ENCODE measurements around the gene LINGO4. TPM values are rescaled to one million over a fixed set of nuclear protein-coding genes. Genes with fewer than 3 reads are reported as not detected.
"Not testable (repeated sequence)": the region's sequence is repeated elsewhere in the genome, so short reads cannot be mapped to it uniquely, and the experiment has no call there.

Gene LINGO4
- total RNA-seq, 1 experiment from 2014 or later: not detected

- H3K4me3 ChIP-seq: no peak overlapping the region
- DNase-seq (ENCODE audit: low read depth in 1 of 2, low spot score in 2 of 2): peak in 1 of 2 experiments; percentile 38
- no peak overlapping the region for H3K27ac ChIP-seq
- H3K36me3 ChIP-seq: no peaks in the 10 kb centered on the region
- peaks cover 52% of the 10 kb centered on the region for H3K27me3 ChIP-seq (replicated peaks)
- no peaks in the 10 kb centered on the region for H3K9me3 ChIP-seq (replicated peaks)
- H3K4me1 ChIP-seq (replicated peaks): no peaks in the 10 kb centered on the region
These were observed 3.9 kb downstream of the LINGO4 start for GRCh38 chr1:151801310-151801820.

- Histone ChIP-seq H3K36me3 (no peaks in the 10 kb centered on the region), H3K27me3 (replicated peaks) (peaks cover 51% of the 10 kb centered on the region), H3K4me3 (no peak overlapping the region), H3K27ac (no peak overlapping the region), H3K9me3 (replicated peaks) (no peaks in the 10 kb centered on the region), H3K4me1 (replicated peaks) (no peaks in the 10 kb centered on the region)
- no peak for DNase-seq (ENCODE audit: low read depth in 1 of 2, low spot score in 2 of 2)
These were observed 4.4 kb downstream of the LINGO4 start for GRCh38 chr1:151800830-151801229.

- no peak for DNase-seq (ENCODE audit: low read depth in 1 of 2, low spot score in 2 of 2)
- H3K27me3 ChIP-seq (replicated peaks): peaks cover 40% of the 10 kb centered on the region
These were observed 5.8 kb downstream of the LINGO4 start for GRCh38 chr1:151799179-151800022.

GRCh38 chr1:151798571-151798970 is 6.6 kb downstream of the LINGO4 start:
- Histone ChIP-seq H3K9me3 (replicated peaks) (no peaks in the 10 kb centered on the region), H3K4me1 (replicated peaks) (no peaks in the 10 kb centered on the region), H3K27ac (no peak overlapping the region), H3K36me3 (no peaks in the 10 kb centered on the region), H3K27me3 (replicated peaks) (peaks cover 40% of the 10 kb centered on the region), H3K4me3 (no peak overlapping the region)
- DNase-seq (ENCODE audit: low read depth in 1 of 2, low spot score in 2 of 2): no peak

More at GRCh38 chr1:151799179-151800022, 5.8 kb downstream of the LINGO4 start:
- no peak overlapping the region for H3K27ac ChIP-seq
- H3K4me3 ChIP-seq: no peak overlapping the region
- no peaks in the 10 kb centered on the region for H3K4me1 ChIP-seq (replicated peaks)
- H3K36me3 ChIP-seq: no peaks in the 10 kb centered on the region
- no peaks in the 10 kb centered on the region for H3K9me3 ChIP-seq (replicated peaks)

- peaks cover 3% of the 10 kb centered on the region for H3K27me3 ChIP-seq (replicated peaks)
- H3K4me1 ChIP-seq (replicated peaks): peaks cover 8% of the 10 kb centered on the region; the same call in 1 of the 2 replicates
- H3K27ac ChIP-seq: no peak overlapping the region
- H3K4me3 ChIP-seq: peak overlapping the region; percentile 40
- no peaks in the 10 kb centered on the region for H3K36me3 ChIP-seq
- H3K9me3 ChIP-seq (replicated peaks): no peaks in the 10 kb centered on the region
- no peak for DNase-seq (ENCODE audit: low read depth in 1 of 2, low spot score in 2 of 2)
These were observed 14.1 kb downstream of the LINGO4 start for GRCh38 chr1:151790940-151791651.

- Histone ChIP-seq H3K27ac (no peak within 1 kb of the TSS), H3K36me3 (no peaks in the 10 kb centered on the region), H3K4me3 (peak within 1 kb of the TSS; percentile 40), H3K27me3 (replicated peaks) (peaks cover 8% of the 10 kb centered on the region), H3K4me1 (replicated peaks) (peaks cover 8% of the 10 kb centered on the region; the same call in 1 of the 2 replicates), H3K9me3 (replicated peaks) (no peaks in the 10 kb centered on the region)
- DNase-seq (ENCODE audit: low read depth in 1 of 2, low spot score in 2 of 2): peak; percentile 94 to 99
These were observed 14.9 kb downstream of the LINGO4 start, which contains the start of gene TDRKH for GRCh38 chr1:151790071-151790939. Gene TDRKH (minus strand): TSS chr1:151790500. CDS start chr1:151783022, 7,478 bp downstream.

GRCh38 chr1:151787689-151788088 is 17.5 kb downstream of the LINGO4 start:
- DNase-seq (ENCODE audit: low read depth in 1 of 2, low spot score in 2 of 2): no peak
- H3K9me3 ChIP-seq (replicated peaks): no peaks in the 10 kb centered on the region
- peaks cover 17% of the 10 kb centered on the region for H3K27me3 ChIP-seq (replicated peaks)
- H3K27ac ChIP-seq: no peak overlapping the region
- H3K4me3 ChIP-seq: no peak overlapping the region
- H3K36me3 ChIP-seq: no peaks in the 10 kb centered on the region
- peaks cover 8% of the 10 kb centered on the region; the same call in 1 of the 2 replicates for H3K4me1 ChIP-seq (replicated peaks)

GRCh38 chr1:151783796-151784195 is 21.4 kb downstream of the LINGO4 start:
- Histone ChIP-seq H3K27ac (no peak overlapping the region), H3K9me3 (replicated peaks) (no peaks in the 10 kb centered on the region), H3K27me3 (replicated peaks) (peaks cover 14% of the 10 kb centered on the region), H3K4me1 (replicated peaks) (no peaks in the 10 kb centered on the region), H3K36me3 (no peaks in the 10 kb centered on the region), H3K4me3 (no peak overlapping the region)
- DNase-seq (ENCODE audit: low read depth in 1 of 2, low spot score in 2 of 2): no peak

- Histone ChIP-seq H3K4me1 (replicated peaks) (no peaks in the 10 kb centered on the region), H3K27ac (no peak overlapping the region), H3K36me3 (no peaks in the 10 kb centered on the region), H3K9me3 (replicated peaks) (no peaks in the 10 kb centered on the region), H3K27me3 (replicated peaks) (peaks cover 14% of the 10 kb centered on the region), H3K4me3 (no peak overlapping the region)
- no peak for DNase-seq (ENCODE audit: low read depth in 1 of 2, low spot score in 2 of 2)
These were observed 22.5 kb downstream of the LINGO4 start for GRCh38 chr1:151782741-151783140.

GRCh38 chr1:151782026-151782425 is 23.2 kb downstream of the LINGO4 start:
- H3K27ac ChIP-seq; H3K4me1 ChIP-seq (replicated peaks); DNase-seq (ENCODE audit: low read depth in 1 of 2, low spot score in 2 of 2); H3K36me3 ChIP-seq; H3K4me3 ChIP-seq; H3K9me3 ChIP-seq (replicated peaks): not testable (repeated sequence)
- peaks cover 14% of the 10 kb centered on the region for H3K27me3 ChIP-seq (replicated peaks)

GRCh38 chr1:151780736-151781135 is 24.5 kb downstream of the LINGO4 start:
- peaks cover 12% of the 10 kb centered on the region for H3K27me3 ChIP-seq (replicated peaks)
- H3K4me3 ChIP-seq; H3K36me3 ChIP-seq; H3K4me1 ChIP-seq (replicated peaks); DNase-seq (ENCODE audit: low read depth in 1 of 2, low spot score in 2 of 2); H3K9me3 ChIP-seq (replicated peaks); H3K27ac ChIP-seq: not testable (repeated sequence)

GRCh38 chr1:151779852-151780251 is 25.4 kb downstream of the LINGO4 start:
- H3K4me1 ChIP-seq (replicated peaks): no peaks in the 10 kb centered on the region
- no peaks in the 10 kb centered on the region for H3K36me3 ChIP-seq
- H3K27ac ChIP-seq: no peak overlapping the region
- no peak for DNase-seq (ENCODE audit: low read depth in 1 of 2, low spot score in 2 of 2)
- H3K9me3 ChIP-seq (replicated peaks): no peaks in the 10 kb centered on the region
- H3K27me3 ChIP-seq (replicated peaks): peaks cover 5% of the 10 kb centered on the region; the same call in 1 of the 2 replicates
- no peak overlapping the region for H3K4me3 ChIP-seq

GRCh38 chr1:151777317-151777716 is 27.9 kb downstream of the LINGO4 start:
- Histone ChIP-seq H3K27me3 (replicated peaks) (no peaks in the 10 kb centered on the region), H3K36me3 (no peaks in the 10 kb centered on the region), H3K27ac (no peak overlapping the region), H3K4me3 (no peak overlapping the region), H3K4me1 (replicated peaks) (no peaks in the 10 kb centered on the region), H3K9me3 (replicated peaks) (no peaks in the 10 kb centered on the region)
- DNase-seq (ENCODE audit: low read depth in 1 of 2, low spot score in 2 of 2): no peak
